ENCODE measurements around the gene PRUNE2.

PRUNE2 gene

DNA sequence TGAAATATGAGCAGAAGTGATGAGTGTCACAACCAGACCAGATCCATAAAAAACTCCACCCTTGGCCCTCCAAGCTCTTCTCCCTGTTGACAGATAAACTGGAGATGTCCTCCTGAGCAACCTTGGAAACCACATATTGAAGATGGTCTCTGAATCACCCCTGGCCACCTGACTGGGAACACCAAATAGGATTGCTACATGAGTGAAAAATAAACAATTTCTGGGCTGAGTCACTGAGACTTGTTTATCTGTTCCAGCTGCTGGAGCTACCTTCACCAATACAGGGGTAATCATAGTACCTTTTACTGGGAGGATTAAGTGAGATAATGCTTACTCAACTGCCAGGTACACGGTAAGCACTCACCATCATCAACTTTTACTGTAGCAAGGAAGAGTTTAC, 88.4 kb downstream of the PRUNE2 start:
- TF ChIP-seq CTCF (IDR thresholded peaks at IDR 0.05) = no peak
- H3K4me1 ChIP-seq (ENCODE audit: control insufficient read depth in 1 of 2, insufficient read depth in 1 of 2, low read depth in 1 of 2, low read length in 1 of 2) = no peaks in the 10 kb centered on the region
- H3K27me3 ChIP-seq = peaks cover 38% of the 10 kb centered on the region
- no peak overlapping the region for H3K4me3 ChIP-seq (ENCODE audit: low read depth in 1 of 2, low read length in 1 of 2)
- H3K27ac ChIP-seq = no peak overlapping the region
- no peaks in the 10 kb centered on the region for H3K9me3 ChIP-seq
- no peaks in the 10 kb centered on the region for H3K36me3 ChIP-seq

DNA sequence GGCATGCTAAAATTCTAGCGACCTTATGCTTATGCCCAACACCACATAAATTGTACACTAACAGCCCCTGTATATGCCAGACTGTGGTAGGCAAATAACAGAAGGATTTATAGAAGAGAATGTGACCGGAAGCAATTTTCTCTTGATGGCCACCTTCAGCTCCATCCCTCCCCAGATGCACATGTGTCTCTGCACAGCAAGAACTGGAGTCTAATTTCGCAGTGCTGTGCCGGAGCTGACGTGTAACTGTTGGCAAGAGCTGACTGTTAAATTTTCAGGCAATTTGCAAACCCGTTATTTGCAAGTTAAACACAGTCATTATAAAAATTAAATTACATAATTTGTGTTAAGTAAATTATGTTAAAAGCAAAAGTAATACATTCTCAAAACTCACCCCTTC, 93.3 kb downstream of the PRUNE2 start:
- Histone ChIP-seq H3K4me3 (ENCODE audit: low read depth in 1 of 2, low read length in 1 of 2) (no peak overlapping the region), H3K9me3 (no peaks in the 10 kb centered on the region), H3K27me3 (peaks cover 68% of the 10 kb centered on the region), H3K27ac (no peak overlapping the region), H3K4me1 (ENCODE audit: control insufficient read depth in 1 of 2, insufficient read depth in 1 of 2, low read depth in 1 of 2, low read length in 1 of 2) (no peaks in the 10 kb centered on the region), H3K36me3 (no peaks in the 10 kb centered on the region)
- no peak for TF ChIP-seq CTCF (IDR thresholded peaks at IDR 0.05)

DNA sequence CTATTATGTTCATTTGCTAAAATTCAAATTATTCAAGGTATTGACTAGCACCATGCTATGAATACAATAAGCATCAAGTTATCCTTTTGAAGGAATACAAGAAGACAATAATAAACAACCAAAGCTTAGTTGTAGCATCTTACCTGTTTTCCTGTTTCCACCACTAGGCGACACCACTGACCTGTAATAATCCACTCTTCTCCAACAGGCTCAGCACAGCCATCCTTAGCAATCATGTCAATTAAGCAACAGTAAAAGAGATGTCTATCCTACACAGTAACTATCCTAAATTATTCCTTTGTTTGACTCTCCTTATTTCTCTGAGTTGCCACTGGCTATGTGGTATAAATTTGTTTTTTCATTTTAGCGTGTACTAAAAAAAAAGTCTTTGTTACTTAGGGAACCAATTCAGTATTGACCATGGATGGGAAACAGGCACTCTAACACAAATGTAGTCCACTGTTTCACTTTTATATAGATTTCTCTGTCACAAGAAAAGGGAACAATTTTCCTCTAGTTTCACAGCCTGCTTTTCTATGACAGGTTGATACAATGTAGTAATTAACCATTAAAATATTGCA, 95.4 kb downstream of the PRUNE2 start:
- H3K4me1 ChIP-seq (ENCODE audit: control insufficient read depth in 1 of 2, insufficient read depth in 1 of 2, low read depth in 1 of 2, low read length in 1 of 2) = no peaks in the 10 kb centered on the region
- TF ChIP-seq CTCF (IDR thresholded peaks at IDR 0.05) = no peak
- peaks cover 64% of the 10 kb centered on the region for H3K27me3 ChIP-seq
- H3K36me3 ChIP-seq = no peaks in the 10 kb centered on the region
- H3K9me3 ChIP-seq = no peaks in the 10 kb centered on the region
- no peak overlapping the region for H3K27ac ChIP-seq
- no peak overlapping the region for H3K4me3 ChIP-seq (ENCODE audit: low read depth in 1 of 2, low read length in 1 of 2)

- no peaks in the 10 kb centered on the region for H3K36me3 ChIP-seq
- no peak for TF ChIP-seq CTCF (IDR thresholded peaks at IDR 0.05)
- H3K27ac ChIP-seq = no peak overlapping the region
- H3K9me3 ChIP-seq = no peaks in the 10 kb centered on the region
- H3K4me1 ChIP-seq (ENCODE audit: control insufficient read depth in 1 of 2, insufficient read depth in 1 of 2, low read depth in 1 of 2, low read length in 1 of 2) = no peaks in the 10 kb centered on the region
- peaks cover 48% of the 10 kb centered on the region for H3K27me3 ChIP-seq
- no peak overlapping the region for H3K4me3 ChIP-seq (ENCODE audit: low read depth in 1 of 2, low read length in 1 of 2)
Measured at GRCh38 chr9:76808636-76809035, 97.3 kb downstream of the PRUNE2 start.

- Histone ChIP-seq H3K27ac (no peak overlapping the region), H3K9me3 (no peaks in the 10 kb centered on the region), H3K27me3 (peaks cover 21% of the 10 kb centered on the region), H3K36me3 (no peaks in the 10 kb centered on the region), H3K4me1 (ENCODE audit: control insufficient read depth in 1 of 2, insufficient read depth in 1 of 2, low read depth in 1 of 2, low read length in 1 of 2) (no peaks in the 10 kb centered on the region), H3K4me3 (ENCODE audit: low read depth in 1 of 2, low read length in 1 of 2) (no peak overlapping the region)
- no peak for TF ChIP-seq CTCF (IDR thresholded peaks at IDR 0.05)
Measured at GRCh38 chr9:76803762-76804161, 102.2 kb downstream of the PRUNE2 start.

- Histone ChIP-seq H3K27me3 (peaks cover 16% of the 10 kb centered on the region), H3K27ac (no peak overlapping the region), H3K9me3 (no peaks in the 10 kb centered on the region), H3K4me1 (ENCODE audit: control insufficient read depth in 1 of 2, insufficient read depth in 1 of 2, low read depth in 1 of 2, low read length in 1 of 2) (no peaks in the 10 kb centered on the region), H3K4me3 (ENCODE audit: low read depth in 1 of 2, low read length in 1 of 2) (no peak overlapping the region), H3K36me3 (no peaks in the 10 kb centered on the region)
- no peak for TF ChIP-seq CTCF (IDR thresholded peaks at IDR 0.05)
Measured at GRCh38 chr9:76803083-76803482, 102.8 kb downstream of the PRUNE2 start.
